Activated CD4-positive, alpha-beta memory T cell treated with anti-CD3 and anti-CD28 coated beads, Interleukin-2, amount 10 ng/mL, durations not matched to agents 7 days and 5 days (primary cell): ENCODE measurements around the gene PTPRE. TPM values are rescaled to one million over a fixed set of nuclear protein-coding genes. Genes with fewer than 3 reads are reported as not detected.
A peak's percentile ranks its signal among the peaks of the same experiment; 100 is the strongest.

Experiments used
- CTCF ChIA-PET: fragments of 350-600 bp; sonication (Branson Sonifier 250); formaldehyde crosslinking; loops from one replicate; lab custom pipeline; 2021; ENCODE audit warnings: antibody characterized with exemption, inconsistent platforms; lab: Charles Lee
- POLR2A ChIA-PET: fragments of 350-600 bp; sonication (Branson Sonifier 250); formaldehyde crosslinking; loops from one replicate; lab custom pipeline; 2021; ENCODE audit warnings: antibody characterized with exemption; lab: Charles Lee
- DNase-seq: peaks from one replicate; pipeline ENCODE4 v3.0.0-alpha.2; 2020
- H3K27ac Mint-ChIP-seq: one replicate; pipeline ENCODE4 v1.8.0; 2021; ENCODE audit warnings: mild to moderate bottlenecking, mixed read lengths
- H3K27me3 Mint-ChIP-seq: one replicate; pipeline ENCODE4 v1.8.0; 2021; ENCODE audit warnings: mixed read lengths
- H3K36me3 Mint-ChIP-seq: one replicate; pipeline ENCODE4 v1.8.0; 2021; ENCODE audit warnings: low read depth, mixed read lengths
- H3K4me1 Mint-ChIP-seq: one replicate; pipeline ENCODE4 v1.8.0; 2021; ENCODE audit warnings: mixed read lengths
- H3K4me3 Mint-ChIP-seq: one replicate; pipeline ENCODE4 v1.8.0; 2021; ENCODE audit warnings: mild to moderate bottlenecking, mixed read lengths
- H3K9me3 Mint-ChIP-seq: one replicate; pipeline ENCODE4 v1.8.0; 2021; ENCODE audit warnings: mixed read lengths
- total RNA-seq, 2 experiments: library from RNA; stranded (reverse); gene quantifications; one replicate each; pipeline ENCODE4 v1.2.3, GENCODE V29; 2021

PTPRE gene
- 10 to 100 TPM; 29.2 to 30.6 TPM for total RNA-seq

GRCh38 chr10:127906548-127907377 lies at the start of gene PTPRE:
Gene PTPRE (plus strand): TSS chr10:127907103. CDS start chr10:128040882, 133,779 bp downstream.
- Mint-ChIP-seq H3K9me3 (no peaks in the 10 kb centered on the region), H3K4me1 (peaks cover 9% of the 10 kb centered on the region), H3K4me3 (peak within 1 kb of the TSS; percentile 14), H3K27ac (no peak within 1 kb of the TSS), H3K27me3 (peaks cover 41% of the 10 kb centered on the region), H3K36me3 (no peaks in the 10 kb centered on the region)
- CTCF ChIA-PET = interaction anchor here (0.6 to 3.7 kb wide), 14 partner anchors 15 to 275 kb away, joined by 3 to 76 read pairs (median 4); partner anchors contain the start of gene CLRN3
- peak; percentile 71 for DNase-seq
- POLR2A ChIA-PET = interaction anchor here (1.0 to 1.5 kb wide), 4 partner anchors 84 to 162 kb away, joined by 3 to 4 read pairs (median 3); no protein-coding TSS in a partner anchor

- no peak for DNase-seq
- ChIA-PET CTCF (no interaction called here), POLR2A (no interaction called here)
- Mint-ChIP-seq H3K27ac (no peak overlapping the region), H3K4me1 (no peaks in the 10 kb centered on the region), H3K9me3 (peaks cover 5% of the 10 kb centered on the region), H3K4me3 (no peak overlapping the region), H3K27me3 (no peaks in the 10 kb centered on the region), H3K36me3 (no peaks in the 10 kb centered on the region)
Measured at GRCh38 chr10:127860592-127860991, 46.3 kb upstream of the PTPRE start.

GRCh38 chr10:127863231-127863825 lies 43.6 kb upstream of the PTPRE start:
- DNase-seq = no peak
- no peaks in the 10 kb centered on the region for H3K36me3 Mint-ChIP-seq
- ChIA-PET CTCF (interaction anchor here (2.7 kb wide), 1 partner anchor 148 kb away, joined by 8 read pairs; no protein-coding TSS in a partner anchor), POLR2A (no interaction called here)
- H3K27ac Mint-ChIP-seq = no peak overlapping the region
- no peaks in the 10 kb centered on the region for H3K4me1 Mint-ChIP-seq
- no peak overlapping the region for H3K4me3 Mint-ChIP-seq
- peaks cover 17% of the 10 kb centered on the region for H3K27me3 Mint-ChIP-seq
- H3K9me3 Mint-ChIP-seq = peaks cover 5% of the 10 kb centered on the region

GRCh38 chr10:127866276-127867013 lies 40.5 kb upstream of the PTPRE start:
- H3K27ac Mint-ChIP-seq = no peak overlapping the region
- CTCF ChIA-PET = no interaction called here
- POLR2A ChIA-PET = no interaction called here
- no peak for DNase-seq
- H3K9me3 Mint-ChIP-seq = peaks cover 5% of the 10 kb centered on the region
- peaks cover 39% of the 10 kb centered on the region for H3K27me3 Mint-ChIP-seq
- H3K4me1 Mint-ChIP-seq = no peaks in the 10 kb centered on the region
- no peak overlapping the region for H3K4me3 Mint-ChIP-seq
- no peaks in the 10 kb centered on the region for H3K36me3 Mint-ChIP-seq

GRCh38 chr10:127867805-127868204 lies 39.1 kb upstream of the PTPRE start:
- ChIA-PET POLR2A (no interaction called here), CTCF (no interaction called here)
- Mint-ChIP-seq H3K27me3 (peaks cover 39% of the 10 kb centered on the region), H3K27ac (no peak overlapping the region), H3K9me3 (peaks cover 5% of the 10 kb centered on the region), H3K4me3 (no peak overlapping the region), H3K36me3 (no peaks in the 10 kb centered on the region), H3K4me1 (no peaks in the 10 kb centered on the region)
- no peak for DNase-seq

GRCh38 chr10:127869329-127869728 lies 37.6 kb upstream of the PTPRE start:
- peaks cover 5% of the 10 kb centered on the region for H3K4me1 Mint-ChIP-seq
- H3K27me3 Mint-ChIP-seq = peaks cover 39% of the 10 kb centered on the region
- no peak for DNase-seq
- no peaks in the 10 kb centered on the region for H3K9me3 Mint-ChIP-seq
- no peaks in the 10 kb centered on the region for H3K36me3 Mint-ChIP-seq
- POLR2A ChIA-PET = no interaction called here
- no peak overlapping the region for H3K27ac Mint-ChIP-seq
- H3K4me3 Mint-ChIP-seq = no peak overlapping the region
- CTCF ChIA-PET = interaction anchor here (1.1 to 2.4 kb wide), 5 partner anchors 17 to 200 kb away, joined by 3 to 11 read pairs (median 7); no protein-coding TSS in a partner anchor

GRCh38 chr10:127871631-127872010 lies 35.3 kb upstream of the PTPRE start:
- POLR2A ChIA-PET = no interaction called here
- no peak overlapping the region for H3K4me3 Mint-ChIP-seq
- no peak overlapping the region for H3K27ac Mint-ChIP-seq
- CTCF ChIA-PET = interaction anchor here (1.8 kb wide), 1 partner anchor 140 kb away, joined by 10 read pairs; no protein-coding TSS in a partner anchor
- H3K27me3 Mint-ChIP-seq = peaks cover 35% of the 10 kb centered on the region
- H3K9me3 Mint-ChIP-seq = no peaks in the 10 kb centered on the region
- peaks cover 11% of the 10 kb centered on the region for H3K4me1 Mint-ChIP-seq
- no peaks in the 10 kb centered on the region for H3K36me3 Mint-ChIP-seq
- DNase-seq = no peak

- no peak overlapping the region for H3K4me3 Mint-ChIP-seq
- H3K27ac Mint-ChIP-seq = no peak overlapping the region
- no peaks in the 10 kb centered on the region for H3K36me3 Mint-ChIP-seq
- no peaks in the 10 kb centered on the region for H3K9me3 Mint-ChIP-seq
- peaks cover 17% of the 10 kb centered on the region for H3K4me1 Mint-ChIP-seq
- CTCF ChIA-PET = interaction anchor here (1.8 kb wide), 1 partner anchor 139 kb away, joined by 10 read pairs; no protein-coding TSS in a partner anchor
- DNase-seq = no peak
- POLR2A ChIA-PET = no interaction called here
- H3K27me3 Mint-ChIP-seq = peaks cover 32% of the 10 kb centered on the region
Measured at GRCh38 chr10:127872011-127872761, 34.7 kb upstream of the PTPRE start.

GRCh38 chr10:127872871-127873600 lies 33.9 kb upstream of the PTPRE start:
- no peak overlapping the region for H3K4me3 Mint-ChIP-seq

GRCh38 chr10:127873901-127874470 lies 32.9 kb upstream of the PTPRE start:
- H3K27ac Mint-ChIP-seq = no peak overlapping the region
- DNase-seq = no peak

More at GRCh38 chr10:127872871-127873600, 33.9 kb upstream of the PTPRE start:
- H3K27me3 Mint-ChIP-seq = peaks cover 26% of the 10 kb centered on the region
- no peak for DNase-seq
- H3K4me1 Mint-ChIP-seq = peaks cover 25% of the 10 kb centered on the region
- H3K9me3 Mint-ChIP-seq = no peaks in the 10 kb centered on the region
- no peaks in the 10 kb centered on the region for H3K36me3 Mint-ChIP-seq
- CTCF ChIA-PET = interaction anchor here (1.8 kb wide), 1 partner anchor 139 kb away, joined by 10 read pairs; no protein-coding TSS in a partner anchor
- POLR2A ChIA-PET = no interaction called here
- H3K27ac Mint-ChIP-seq = no peak overlapping the region

More at GRCh38 chr10:127873901-127874470, 32.9 kb upstream of the PTPRE start:
- Mint-ChIP-seq H3K9me3 (no peaks in the 10 kb centered on the region), H3K4me3 (no peak overlapping the region), H3K4me1 (peaks cover 35% of the 10 kb centered on the region), H3K27me3 (peaks cover 19% of the 10 kb centered on the region), H3K36me3 (no peaks in the 10 kb centered on the region)
- ChIA-PET CTCF (interaction anchor here (1.6 kb wide), 2 partner anchors 32 to 137 kb away, joined by 5 to 11 read pairs; partner anchors contain the start of gene PTPRE), POLR2A (interaction anchor here (0.8 kb wide), 1 partner anchor 173 kb away, joined by 3 read pairs; no protein-coding TSS in a partner anchor)
